ENCODE measurements around the gene PRG2. TPM values are rescaled to one million over a fixed set of nuclear protein-coding genes. Genes with fewer than 3 reads are reported as not detected.

Gene PRG2
- total and polyA plus RNA-seq, 2 of the 13 experiments (the other 11 are each of a cell fraction or from before 2014, with no cell fraction given), result not detected

DNA sequence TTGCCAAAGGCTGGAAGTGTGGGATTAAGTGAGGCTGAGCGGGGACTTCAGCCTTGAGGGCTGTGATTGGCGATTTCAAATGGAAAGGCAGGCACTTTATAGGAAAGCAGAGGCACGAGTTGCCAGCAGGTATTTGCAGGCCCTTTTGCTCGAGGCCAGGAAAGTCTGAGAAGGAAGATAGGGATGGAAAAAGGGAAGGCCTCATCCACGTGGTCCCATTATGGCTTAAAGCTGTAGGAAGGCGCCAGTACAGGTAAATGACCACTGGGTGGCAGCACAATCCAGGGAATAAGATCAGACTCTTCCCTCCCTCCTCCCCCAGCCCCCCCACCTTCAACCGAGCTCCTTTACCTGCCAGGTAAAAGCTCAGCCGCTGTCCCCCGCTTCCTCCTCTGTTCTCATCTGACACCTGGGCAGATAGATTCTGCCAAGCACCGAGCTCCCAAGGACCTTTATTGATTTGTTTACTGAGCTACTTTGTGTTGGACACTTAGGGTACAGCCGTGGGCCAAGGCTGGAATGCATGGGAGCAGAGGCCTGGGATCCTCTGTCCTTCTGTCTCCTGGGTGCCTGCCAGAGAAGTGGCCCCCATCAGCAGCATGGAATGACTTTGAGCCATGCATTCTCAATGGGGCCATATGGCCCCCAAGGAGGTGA, 44.8 kb downstream of the PRG2 start (continued):
- TF ChIP-seq, protein P1, sequence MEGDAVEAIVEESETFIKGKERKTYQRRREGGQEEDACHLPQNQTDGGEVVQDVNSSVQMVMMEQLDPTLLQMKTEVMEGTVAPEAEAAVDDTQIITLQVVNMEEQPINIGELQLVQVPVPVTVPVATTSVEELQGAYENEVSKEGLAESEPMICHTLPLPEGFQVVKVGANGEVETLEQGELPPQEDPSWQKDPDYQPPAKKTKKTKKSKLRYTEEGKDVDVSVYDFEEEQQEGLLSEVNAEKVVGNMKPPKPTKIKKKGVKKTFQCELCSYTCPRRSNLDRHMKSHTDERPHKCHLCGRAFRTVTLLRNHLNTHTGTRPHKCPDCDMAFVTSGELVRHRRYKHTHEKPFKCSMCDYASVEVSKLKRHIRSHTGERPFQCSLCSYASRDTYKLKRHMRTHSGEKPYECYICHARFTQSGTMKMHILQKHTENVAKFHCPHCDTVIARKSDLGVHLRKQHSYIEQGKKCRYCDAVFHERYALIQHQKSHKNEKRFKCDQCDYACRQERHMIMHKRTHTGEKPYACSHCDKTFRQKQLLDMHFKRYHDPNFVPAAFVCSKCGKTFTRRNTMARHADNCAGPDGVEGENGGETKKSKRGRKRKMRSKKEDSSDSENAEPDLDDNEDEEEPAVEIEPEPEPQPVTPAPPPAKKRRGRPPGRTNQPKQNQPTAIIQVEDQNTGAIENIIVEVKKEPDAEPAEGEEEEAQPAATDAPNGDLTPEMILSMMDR (CRISPR knock-in tag; IDR thresholded peaks at IDR 0.05), result peak; percentile 83
- 0 out of 2 replicates have a peak, but pooled peaks have one; percentile 19 for TF ChIP-seq ONECUT2 (CRISPR knock-in tag; IDR thresholded peaks at IDR 0.05)
- TF ChIP-seq MXI1 (IDR thresholded peaks at IDR 0.05; ENCODE audit: borderline replicate concordance, low read depth, low read length), result 0 out of 3 replicates have a peak, but pooled peaks have one; percentile 18
- TF ChIP-seq MAZ (IDR thresholded peaks at IDR 0.05; ENCODE audit: borderline replicate concordance, low read depth, low read length), result peak; percentile 41; the same call in 1 of the 2 replicates
- TF ChIP-seq MAZ (CRISPR knock-in tag; IDR thresholded peaks at IDR 0.05; ENCODE audit: low read depth), result no peak
- peak; percentile 26 for TF ChIP-seq TEAD3 (CRISPR knock-in tag; optimal IDR thresholded peaks at IDR 0.05; ENCODE audit: borderline replicate concordance)
- TF ChIP-seq, protein P2, sequence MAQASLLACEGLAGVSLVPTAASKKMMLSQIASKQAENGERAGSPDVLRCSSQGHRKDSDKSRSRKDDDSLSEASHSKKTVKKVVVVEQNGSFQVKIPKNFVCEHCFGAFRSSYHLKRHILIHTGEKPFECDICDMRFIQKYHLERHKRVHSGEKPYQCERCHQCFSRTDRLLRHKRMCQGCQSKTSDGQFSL (CRISPR knock-in tag; IDR thresholded peaks at IDR 0.05), result peak; percentile 91
- TF ChIP-seq FOXP1 (IDR thresholded peaks at IDR 0.05), result no peak
- TF ChIP-seq FOXP1 (CRISPR knock-in tag; IDR thresholded peaks at IDR 0.05), result no peak
- TF ChIP-seq ZFY (CRISPR knock-in tag; IDR thresholded peaks at IDR 0.05), result peak; percentile 57; the same call in 1 of the 2 replicates
- no peak for TF ChIP-seq KDM6A (CRISPR knock-in tag; IDR thresholded peaks at IDR 0.05; ENCODE audit: low read depth)
- TF ChIP-seq, protein P3, sequence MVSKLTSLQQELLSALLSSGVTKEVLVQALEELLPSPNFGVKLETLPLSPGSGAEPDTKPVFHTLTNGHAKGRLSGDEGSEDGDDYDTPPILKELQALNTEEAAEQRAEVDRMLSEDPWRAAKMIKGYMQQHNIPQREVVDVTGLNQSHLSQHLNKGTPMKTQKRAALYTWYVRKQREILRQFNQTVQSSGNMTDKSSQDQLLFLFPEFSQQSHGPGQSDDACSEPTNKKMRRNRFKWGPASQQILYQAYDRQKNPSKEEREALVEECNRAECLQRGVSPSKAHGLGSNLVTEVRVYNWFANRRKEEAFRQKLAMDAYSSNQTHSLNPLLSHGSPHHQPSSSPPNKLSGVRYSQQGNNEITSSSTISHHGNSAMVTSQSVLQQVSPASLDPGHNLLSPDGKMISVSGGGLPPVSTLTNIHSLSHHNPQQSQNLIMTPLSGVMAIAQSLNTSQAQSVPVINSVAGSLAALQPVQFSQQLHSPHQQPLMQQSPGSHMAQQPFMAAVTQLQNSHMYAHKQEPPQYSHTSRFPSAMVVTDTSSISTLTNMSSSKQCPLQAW (CRISPR knock-in tag; IDR thresholded peaks at IDR 0.05), result no peak
- peak; percentile 25; the same call in 1 of the 2 replicates for TF ChIP-seq GATAD2A (CRISPR knock-in tag; IDR thresholded peaks at IDR 0.05)
- no peak for TF ChIP-seq ZNF841 (CRISPR knock-in tag; IDR thresholded peaks at IDR 0.05; ENCODE audit: borderline replicate concordance)
- TF ChIP-seq, protein P4, sequence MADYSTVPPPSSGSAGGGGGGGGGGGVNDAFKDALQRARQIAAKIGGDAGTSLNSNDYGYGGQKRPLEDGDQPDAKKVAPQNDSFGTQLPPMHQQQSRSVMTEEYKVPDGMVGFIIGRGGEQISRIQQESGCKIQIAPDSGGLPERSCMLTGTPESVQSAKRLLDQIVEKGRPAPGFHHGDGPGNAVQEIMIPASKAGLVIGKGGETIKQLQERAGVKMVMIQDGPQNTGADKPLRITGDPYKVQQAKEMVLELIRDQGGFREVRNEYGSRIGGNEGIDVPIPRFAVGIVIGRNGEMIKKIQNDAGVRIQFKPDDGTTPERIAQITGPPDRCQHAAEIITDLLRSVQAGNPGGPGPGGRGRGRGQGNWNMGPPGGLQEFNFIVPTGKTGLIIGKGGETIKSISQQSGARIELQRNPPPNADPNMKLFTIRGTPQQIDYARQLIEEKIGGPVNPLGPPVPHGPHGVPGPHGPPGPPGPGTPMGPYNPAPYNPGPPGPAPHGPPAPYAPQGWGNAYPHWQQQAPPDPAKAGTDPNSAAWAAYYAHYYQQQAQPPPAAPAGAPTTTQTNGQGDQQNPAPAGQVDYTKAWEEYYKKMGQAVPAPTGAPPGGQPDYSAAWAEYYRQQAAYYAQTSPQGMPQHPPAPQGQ (CRISPR knock-in tag; IDR thresholded peaks at IDR 0.05; ENCODE audit: borderline replicate concordance), result no peak
- 0 out of 2 replicates have a peak, but pooled peaks have one; percentile 7 for TF ChIP-seq ZNF547 (CRISPR knock-in tag; IDR thresholded peaks at IDR 0.05)
- TF ChIP-seq, protein P5, sequence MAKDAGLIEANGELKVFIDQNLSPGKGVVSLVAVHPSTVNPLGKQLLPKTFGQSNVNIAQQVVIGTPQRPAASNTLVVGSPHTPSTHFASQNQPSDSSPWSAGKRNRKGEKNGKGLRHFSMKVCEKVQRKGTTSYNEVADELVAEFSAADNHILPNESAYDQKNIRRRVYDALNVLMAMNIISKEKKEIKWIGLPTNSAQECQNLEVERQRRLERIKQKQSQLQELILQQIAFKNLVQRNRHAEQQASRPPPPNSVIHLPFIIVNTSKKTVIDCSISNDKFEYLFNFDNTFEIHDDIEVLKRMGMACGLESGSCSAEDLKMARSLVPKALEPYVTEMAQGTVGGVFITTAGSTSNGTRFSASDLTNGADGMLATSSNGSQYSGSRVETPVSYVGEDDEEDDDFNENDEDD (CRISPR knock-in tag; IDR thresholded peaks at IDR 0.05; ENCODE audit: borderline replicate concordance), result peak; percentile 40; the same call in 1 of the 2 replicates
- TF ChIP-seq, protein P6, sequence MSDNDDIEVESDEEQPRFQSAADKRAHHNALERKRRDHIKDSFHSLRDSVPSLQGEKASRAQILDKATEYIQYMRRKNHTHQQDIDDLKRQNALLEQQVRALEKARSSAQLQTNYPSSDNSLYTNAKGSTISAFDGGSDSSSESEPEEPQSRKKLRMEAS (IDR thresholded peaks at IDR 0.05), result peak; percentile 77
- TF ChIP-seq RARA (CRISPR knock-in tag; IDR thresholded peaks at IDR 0.05), result peak; percentile 7; the same call in 1 of the 2 replicates
- TF ChIP-seq ZNF263 (CRISPR knock-in tag; IDR thresholded peaks at IDR 0.05), result peak; percentile 64; the same call in 1 of the 2 replicates
- TF ChIP-seq, protein P7, sequence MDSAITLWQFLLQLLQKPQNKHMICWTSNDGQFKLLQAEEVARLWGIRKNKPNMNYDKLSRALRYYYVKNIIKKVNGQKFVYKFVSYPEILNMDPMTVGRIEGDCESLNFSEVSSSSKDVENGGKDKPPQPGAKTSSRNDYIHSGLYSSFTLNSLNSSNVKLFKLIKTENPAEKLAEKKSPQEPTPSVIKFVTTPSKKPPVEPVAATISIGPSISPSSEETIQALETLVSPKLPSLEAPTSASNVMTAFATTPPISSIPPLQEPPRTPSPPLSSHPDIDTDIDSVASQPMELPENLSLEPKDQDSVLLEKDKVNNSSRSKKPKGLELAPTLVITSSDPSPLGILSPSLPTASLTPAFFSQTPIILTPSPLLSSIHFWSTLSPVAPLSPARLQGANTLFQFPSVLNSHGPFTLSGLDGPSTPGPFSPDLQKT (CRISPR knock-in tag; IDR thresholded peaks at IDR 0.05; ENCODE audit: borderline replicate concordance), result no peak
- TF ChIP-seq PHF8 (CRISPR knock-in tag; IDR thresholded peaks at IDR 0.05), result 0 out of 2 replicates have a peak, but pooled peaks have one; percentile 11
